ENCODE data around the gene HIPK2.

Gene HIPK2

GRCh38 chr7:139573871-139574270 is 203.9 kb downstream of the HIPK2 start:
- no peak overlapping the region for H3K9ac ChIP-seq (ENCODE audit: low read depth in 1 of 2, low read length in 2 of 2)
- H3K27me3 ChIP-seq (ENCODE audit: control insufficient read depth in 2 of 2, insufficient read depth in 2 of 2, low read length in 2 of 2): no peaks in the 10 kb centered on the region
- H3K4me1 ChIP-seq (ENCODE audit: control insufficient read depth in 2 of 2, insufficient read depth in 2 of 2, low read length in 2 of 2): no peaks in the 10 kb centered on the region
- H3K9me3 ChIP-seq (ENCODE audit: control insufficient read depth in 2 of 2, low read length in 2 of 2): no peaks in the 10 kb centered on the region
- no peak overlapping the region for H3K4me3 ChIP-seq (ENCODE audit: low read length in 2 of 2)
- peaks cover 23 to 24% of the 10 kb centered on the region in 2 donors for H3K36me3 ChIP-seq (ENCODE audit: control insufficient read depth in 2 of 2, insufficient read depth in 2 of 2, low read length in 2 of 2)
- H3K27ac ChIP-seq (ENCODE audit: low read depth in 2 of 2, low read length in 2 of 2): no peak overlapping the region

GRCh38 chr7:139572704-139573385 is 205.0 kb downstream of the HIPK2 start:
- no peak overlapping the region for H3K27ac ChIP-seq (ENCODE audit: low read depth in 2 of 2, low read length in 2 of 2)
- no peaks in the 10 kb centered on the region for H3K9me3 ChIP-seq (ENCODE audit: control insufficient read depth in 2 of 2, low read length in 2 of 2)
- no peak overlapping the region for H3K4me3 ChIP-seq (ENCODE audit: low read length in 2 of 2)
- no peaks in the 10 kb centered on the region for H3K27me3 ChIP-seq (ENCODE audit: control insufficient read depth in 2 of 2, insufficient read depth in 2 of 2, low read length in 2 of 2)
- no peaks in the 10 kb centered on the region for H3K4me1 ChIP-seq (ENCODE audit: control insufficient read depth in 2 of 2, insufficient read depth in 2 of 2, low read length in 2 of 2)
- no peak overlapping the region for H3K9ac ChIP-seq (ENCODE audit: low read depth in 1 of 2, low read length in 2 of 2)
- peaks cover 23 to 24% of the 10 kb centered on the region in 2 donors for H3K36me3 ChIP-seq (ENCODE audit: control insufficient read depth in 2 of 2, insufficient read depth in 2 of 2, low read length in 2 of 2)

GRCh38 chr7:139572071-139572470 is 205.7 kb downstream of the HIPK2 start:
- no peak overlapping the region for H3K27ac ChIP-seq (ENCODE audit: low read depth in 2 of 2, low read length in 2 of 2)
- H3K27me3 ChIP-seq (ENCODE audit: control insufficient read depth in 2 of 2, insufficient read depth in 2 of 2, low read length in 2 of 2): no peaks in the 10 kb centered on the region
- H3K4me1 ChIP-seq (ENCODE audit: control insufficient read depth in 2 of 2, insufficient read depth in 2 of 2, low read length in 2 of 2): no peaks in the 10 kb centered on the region
- no peak overlapping the region for H3K9ac ChIP-seq (ENCODE audit: low read depth in 1 of 2, low read length in 2 of 2)
- no peak overlapping the region for H3K4me3 ChIP-seq (ENCODE audit: low read length in 2 of 2)
- peaks cover 20 to 23% of the 10 kb centered on the region in 2 donors for H3K36me3 ChIP-seq (ENCODE audit: control insufficient read depth in 2 of 2, insufficient read depth in 2 of 2, low read length in 2 of 2)
- no peaks in the 10 kb centered on the region for H3K9me3 ChIP-seq (ENCODE audit: control insufficient read depth in 2 of 2, low read length in 2 of 2)

GRCh38 chr7:139571651-139572050 is 206.1 kb downstream of the HIPK2 start:
- Histone ChIP-seq H3K9ac (ENCODE audit: low read depth in 1 of 2, low read length in 2 of 2) (no peak overlapping the region), H3K4me3 (ENCODE audit: low read length in 2 of 2) (no peak overlapping the region), H3K36me3 (ENCODE audit: control insufficient read depth in 2 of 2, insufficient read depth in 2 of 2, low read length in 2 of 2) (peaks cover 19 to 21% of the 10 kb centered on the region in 2 donors), H3K27me3 (ENCODE audit: control insufficient read depth in 2 of 2, insufficient read depth in 2 of 2, low read length in 2 of 2) (no peaks in the 10 kb centered on the region), H3K27ac (ENCODE audit: low read depth in 2 of 2, low read length in 2 of 2) (no peak overlapping the region), H3K9me3 (ENCODE audit: control insufficient read depth in 2 of 2, low read length in 2 of 2) (no peaks in the 10 kb centered on the region), H3K4me1 (ENCODE audit: control insufficient read depth in 2 of 2, insufficient read depth in 2 of 2, low read length in 2 of 2) (no peaks in the 10 kb centered on the region)

GRCh38 chr7:139571190-139571589 is 206.6 kb downstream of the HIPK2 start:
- no peaks in the 10 kb centered on the region for H3K4me1 ChIP-seq (ENCODE audit: control insufficient read depth in 2 of 2, insufficient read depth in 2 of 2, low read length in 2 of 2)
- H3K4me3 ChIP-seq (ENCODE audit: low read length in 2 of 2): no peak overlapping the region
- no peak overlapping the region for H3K27ac ChIP-seq (ENCODE audit: low read depth in 2 of 2, low read length in 2 of 2)
- H3K9ac ChIP-seq (ENCODE audit: low read depth in 1 of 2, low read length in 2 of 2): no peak overlapping the region
- H3K9me3 ChIP-seq (ENCODE audit: control insufficient read depth in 2 of 2, low read length in 2 of 2): no peaks in the 10 kb centered on the region
- H3K36me3 ChIP-seq (ENCODE audit: control insufficient read depth in 2 of 2, insufficient read depth in 2 of 2, low read length in 2 of 2): peaks cover 18% of the 10 kb centered on the region in 2 donors
- no peaks in the 10 kb centered on the region for H3K27me3 ChIP-seq (ENCODE audit: control insufficient read depth in 2 of 2, insufficient read depth in 2 of 2, low read length in 2 of 2)

- Histone ChIP-seq H3K27me3 (ENCODE audit: control insufficient read depth in 2 of 2, insufficient read depth in 2 of 2, low read length in 2 of 2) (no peaks in the 10 kb centered on the region), H3K4me3 (ENCODE audit: low read length in 2 of 2) (no peak overlapping the region), H3K9ac (ENCODE audit: low read depth in 1 of 2, low read length in 2 of 2) (no peak overlapping the region), H3K9me3 (ENCODE audit: control insufficient read depth in 2 of 2, low read length in 2 of 2) (no peaks in the 10 kb centered on the region), H3K4me1 (ENCODE audit: control insufficient read depth in 2 of 2, insufficient read depth in 2 of 2, low read length in 2 of 2) (no peaks in the 10 kb centered on the region), H3K27ac (ENCODE audit: low read depth in 2 of 2, low read length in 2 of 2) (no peak overlapping the region), H3K36me3 (ENCODE audit: control insufficient read depth in 2 of 2, insufficient read depth in 2 of 2, low read length in 2 of 2) (peaks cover 16 to 18% of the 10 kb centered on the region in 2 donors)
Observed at GRCh38 chr7:139570626-139571025, 207.2 kb downstream of the HIPK2 start.

GRCh38 chr7:139570119-139570518 is 207.7 kb downstream of the HIPK2 start:
- Histone ChIP-seq H3K27me3 (ENCODE audit: control insufficient read depth in 2 of 2, insufficient read depth in 2 of 2, low read length in 2 of 2) (no peaks in the 10 kb centered on the region), H3K27ac (ENCODE audit: low read depth in 2 of 2, low read length in 2 of 2) (no peak overlapping the region), H3K9me3 (ENCODE audit: control insufficient read depth in 2 of 2, low read length in 2 of 2) (no peaks in the 10 kb centered on the region), H3K9ac (ENCODE audit: low read depth in 1 of 2, low read length in 2 of 2) (no peak overlapping the region), H3K36me3 (ENCODE audit: control insufficient read depth in 2 of 2, insufficient read depth in 2 of 2, low read length in 2 of 2) (peaks cover 16 to 17% of the 10 kb centered on the region in 2 donors), H3K4me1 (ENCODE audit: control insufficient read depth in 2 of 2, insufficient read depth in 2 of 2, low read length in 2 of 2) (no peaks in the 10 kb centered on the region), H3K4me3 (ENCODE audit: low read length in 2 of 2) (no peak overlapping the region)

GRCh38 chr7:139568813-139569490 is 208.8 kb downstream of the HIPK2 start:
- no peaks in the 10 kb centered on the region for H3K27me3 ChIP-seq (ENCODE audit: control insufficient read depth in 2 of 2, insufficient read depth in 2 of 2, low read length in 2 of 2)
- H3K27ac ChIP-seq (ENCODE audit: low read depth in 2 of 2, low read length in 2 of 2): no peak overlapping the region
- H3K4me3 ChIP-seq (ENCODE audit: low read length in 2 of 2): no peak overlapping the region
- no peak overlapping the region for H3K9ac ChIP-seq (ENCODE audit: low read depth in 1 of 2, low read length in 2 of 2)
- peaks cover 6 to 8% of the 10 kb centered on the region in 2 donors for H3K36me3 ChIP-seq (ENCODE audit: control insufficient read depth in 2 of 2, insufficient read depth in 2 of 2, low read length in 2 of 2)
- H3K4me1 ChIP-seq (ENCODE audit: control insufficient read depth in 2 of 2, insufficient read depth in 2 of 2, low read length in 2 of 2): no peaks in the 10 kb centered on the region
- no peaks in the 10 kb centered on the region for H3K9me3 ChIP-seq (ENCODE audit: control insufficient read depth in 2 of 2, low read length in 2 of 2)

GRCh38 chr7:139568346-139568675 is 209.5 kb downstream of the HIPK2 start:
- Histone ChIP-seq H3K4me1 (ENCODE audit: control insufficient read depth in 2 of 2, insufficient read depth in 2 of 2, low read length in 2 of 2) (no peaks in the 10 kb centered on the region), H3K9ac (ENCODE audit: low read depth in 1 of 2, low read length in 2 of 2) (no peak overlapping the region), H3K27me3 (ENCODE audit: control insufficient read depth in 2 of 2, insufficient read depth in 2 of 2, low read length in 2 of 2) (no peaks in the 10 kb centered on the region), H3K27ac (ENCODE audit: low read depth in 2 of 2, low read length in 2 of 2) (no peak overlapping the region), H3K36me3 (ENCODE audit: control insufficient read depth in 2 of 2, insufficient read depth in 2 of 2, low read length in 2 of 2) (peaks cover 3 to 5% of the 10 kb centered on the region in 2 donors), H3K4me3 (ENCODE audit: low read length in 2 of 2) (no peak overlapping the region), H3K9me3 (ENCODE audit: control insufficient read depth in 2 of 2, low read length in 2 of 2) (no peaks in the 10 kb centered on the region)

GRCh38 chr7:139567647-139568345 is 210.0 kb downstream of the HIPK2 start:
- Histone ChIP-seq H3K9me3 (ENCODE audit: control insufficient read depth in 2 of 2, low read length in 2 of 2) (no peaks in the 10 kb centered on the region), H3K4me1 (ENCODE audit: control insufficient read depth in 2 of 2, insufficient read depth in 2 of 2, low read length in 2 of 2) (no peaks in the 10 kb centered on the region), H3K27me3 (ENCODE audit: control insufficient read depth in 2 of 2, insufficient read depth in 2 of 2, low read length in 2 of 2) (no peaks in the 10 kb centered on the region), H3K4me3 (ENCODE audit: low read length in 2 of 2) (no peak overlapping the region), H3K9ac (ENCODE audit: low read depth in 1 of 2, low read length in 2 of 2) (no peak overlapping the region), H3K36me3 (ENCODE audit: control insufficient read depth in 2 of 2, insufficient read depth in 2 of 2, low read length in 2 of 2) (peaks cover under 1 to 3% of the 10 kb centered on the region in 2 donors), H3K27ac (ENCODE audit: low read depth in 2 of 2, low read length in 2 of 2) (no peak overlapping the region)
